GM19023 (cell line): ENCODE data around the gene MYO1H.

Source experiments
- ATAC-seq: cut with Tn5 transposase; IDR thresholded peaks from one replicate; pipeline ENCODE4 v1.9.1; 2021; ENCODE audit warnings: mild to moderate bottlenecking, moderate library complexity; ENCODE audit not compliant: unreplicated experiment

The MYO1H gene

DNA sequence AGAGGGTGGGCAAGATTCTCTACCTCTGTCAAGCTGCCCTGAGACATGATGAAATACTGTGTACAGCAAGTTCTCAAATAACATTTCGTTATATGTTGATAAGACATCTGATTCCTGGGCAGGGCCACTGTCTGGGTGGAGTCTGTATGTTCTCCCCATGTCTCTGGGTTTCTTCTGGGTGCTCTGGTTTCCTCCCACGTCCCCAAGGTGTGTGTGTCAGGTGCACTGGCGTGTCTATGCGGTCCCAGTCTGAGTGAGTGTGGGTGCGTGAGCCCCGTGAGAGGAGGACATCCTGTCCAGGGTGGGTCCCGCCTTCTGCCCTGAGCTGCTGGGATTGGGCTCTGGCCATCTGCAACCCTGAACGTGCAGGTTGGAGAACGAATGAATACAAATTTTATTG is 99.8 kb downstream of the MYO1H start:
- ATAC-seq, result no peak

GRCh38 chr12:109448272-109448671 is 100.6 kb downstream of the MYO1H start:
- ATAC-seq, result no peak

- no peak for ATAC-seq
These were observed 101.1 kb downstream of the MYO1H start for GRCh38 chr12:109448707-109449390.

GRCh38 chr12:109449845-109450532 is 102.3 kb downstream of the MYO1H start:
- ATAC-seq, result no peak

DNA sequence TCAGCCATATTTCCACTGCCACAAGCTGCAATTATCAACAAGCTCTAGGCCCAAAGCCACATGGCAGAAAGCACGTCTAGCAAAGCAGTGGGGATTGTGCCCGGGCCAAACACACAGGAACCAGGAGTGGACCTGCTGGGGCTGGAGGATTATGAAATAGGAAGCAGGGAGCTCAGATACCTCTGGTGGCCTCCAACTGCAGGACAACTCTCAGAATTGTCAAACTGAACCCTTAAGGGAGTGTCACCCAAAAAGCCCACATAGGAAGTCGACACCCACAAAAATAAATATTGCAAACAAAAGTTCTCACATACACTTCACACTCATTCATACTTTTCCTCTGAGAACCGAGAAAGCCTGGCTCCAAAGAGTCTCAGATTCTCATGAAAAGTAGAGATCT is 103.3 kb downstream of the MYO1H start:
- ATAC-seq, result no peak

- no peak for ATAC-seq
These were observed 103.7 kb downstream of the MYO1H start for GRCh38 chr12:109451400-109451799.

DNA sequence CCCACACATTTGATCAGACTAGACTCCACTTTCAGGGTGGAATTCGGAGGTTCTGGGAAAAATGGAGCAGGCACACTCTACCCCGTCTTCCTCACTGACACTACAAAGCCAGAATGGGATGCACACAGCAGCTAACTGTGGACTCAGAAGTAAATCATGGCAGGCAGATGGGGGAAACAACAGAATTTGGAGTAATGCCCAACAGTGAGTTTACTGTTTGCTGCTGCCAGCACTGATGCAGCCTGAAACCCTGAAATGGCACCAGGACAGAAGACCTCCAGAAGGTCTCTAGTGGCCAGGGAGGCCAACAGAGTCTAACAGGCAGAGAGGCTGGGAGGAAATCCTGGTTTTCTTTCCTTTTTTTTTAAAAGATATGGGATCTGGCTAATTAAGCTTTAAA is 104.8 kb downstream of the MYO1H start:
- ATAC-seq, result no peak

- ATAC-seq, result no peak
These were observed 108.0 kb downstream of the MYO1H start for GRCh38 chr12:109455706-109456105.

DNA sequence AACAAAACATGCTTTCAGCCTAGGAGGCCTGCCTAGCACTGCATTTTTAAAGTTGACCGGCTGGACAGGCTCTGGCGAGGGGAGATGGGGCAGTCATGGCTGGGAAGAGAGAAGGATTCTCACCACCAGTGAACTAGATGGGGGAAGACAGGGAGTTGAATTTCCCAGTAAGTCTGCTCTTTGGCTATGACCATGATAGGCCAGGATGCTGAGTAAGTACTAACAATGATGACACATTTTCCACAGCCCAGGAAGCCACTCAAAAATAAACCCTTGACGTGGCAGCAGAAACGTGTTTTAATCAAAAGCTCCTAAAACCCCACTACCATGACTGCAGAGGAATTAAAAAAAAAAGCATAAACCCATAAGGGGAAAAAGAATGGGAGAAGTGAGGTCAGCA is 110.4 kb downstream of the MYO1H start:
- no peak for ATAC-seq

DNA sequence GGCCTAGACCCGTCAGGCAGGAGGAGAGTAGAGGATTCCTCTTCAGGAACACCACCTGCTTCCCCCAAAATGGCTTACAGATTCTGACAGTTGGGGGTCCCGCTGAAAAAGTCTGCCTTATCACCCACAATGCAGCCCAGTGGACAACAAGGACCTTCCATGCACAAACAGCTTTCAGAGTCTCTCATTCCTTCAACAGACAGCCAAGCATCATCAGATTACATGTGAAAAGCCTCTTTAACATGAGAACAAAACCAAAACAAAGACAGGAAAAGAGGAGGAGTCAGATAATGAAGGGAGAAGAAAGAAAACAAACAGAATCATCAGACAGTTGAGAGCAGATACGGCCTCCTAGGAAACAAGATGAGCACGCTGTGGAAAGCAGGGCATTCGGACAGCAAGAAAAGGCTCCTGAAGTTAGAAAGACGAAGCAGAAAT is 111.1 kb downstream of the MYO1H start:
- no peak for ATAC-seq

GRCh38 chr12:109459247-109459646 is 111.5 kb downstream of the MYO1H start:
- ATAC-seq, result no peak

DNA sequence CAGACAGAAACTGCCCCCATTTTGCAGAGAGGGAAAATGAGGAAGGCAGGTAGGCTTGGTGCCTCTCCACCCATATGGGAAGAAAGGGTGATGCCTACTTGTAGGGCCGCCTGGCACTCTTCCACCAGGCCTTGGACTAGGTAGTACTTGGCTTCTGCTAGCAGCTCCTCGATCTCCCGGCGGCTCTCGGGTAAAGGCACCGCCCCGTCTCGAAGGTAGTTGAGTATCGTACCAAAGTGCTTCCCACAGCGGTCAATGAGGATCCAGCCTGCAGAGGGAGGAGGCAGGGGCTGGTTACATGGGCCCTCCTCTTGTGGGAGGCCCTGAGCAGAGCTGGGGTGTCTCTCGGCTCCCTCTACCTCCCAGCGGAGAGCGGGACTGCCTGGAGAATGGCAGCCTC is 112.8 kb downstream of the MYO1H start:
- ATAC-seq, result no peak

DNA sequence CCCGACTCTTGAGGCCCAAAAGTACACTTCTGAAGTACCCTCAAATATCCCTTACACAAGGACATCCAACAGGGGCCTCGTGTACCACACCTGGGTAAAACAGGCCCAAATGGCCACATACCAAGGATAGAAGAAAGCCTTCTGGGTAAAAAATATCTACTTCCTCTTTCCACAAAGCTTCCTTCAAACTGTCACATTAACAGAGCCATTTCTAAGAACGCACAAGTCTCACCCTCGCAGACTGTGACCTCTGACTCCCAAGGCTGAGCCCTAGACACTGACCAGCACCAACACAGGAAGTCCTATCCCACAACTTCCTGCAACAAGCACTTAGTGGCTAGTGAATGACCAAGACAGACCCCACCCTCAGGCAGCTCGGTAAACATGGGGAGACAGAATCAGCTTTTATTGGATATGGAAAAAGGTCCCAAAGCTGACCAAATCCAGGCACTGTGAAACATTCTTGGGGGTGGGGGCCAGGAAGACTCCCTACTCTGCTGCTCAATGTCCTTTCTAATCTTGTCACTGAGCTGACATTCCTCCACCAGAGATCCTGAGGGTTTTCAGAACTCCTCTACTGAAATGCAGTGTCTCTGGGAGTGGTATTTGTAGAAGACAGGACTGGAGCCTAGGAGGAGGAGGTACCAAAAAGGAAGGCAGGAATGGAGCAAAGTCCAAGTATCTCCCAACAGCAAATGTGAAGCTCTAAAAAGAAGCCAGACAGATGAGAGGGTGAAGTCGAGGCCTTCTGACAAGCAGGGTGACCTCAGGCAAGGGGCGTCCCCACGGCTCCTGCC is 113.5 kb downstream of the MYO1H start:
- ATAC-seq, result no peak

DNA sequence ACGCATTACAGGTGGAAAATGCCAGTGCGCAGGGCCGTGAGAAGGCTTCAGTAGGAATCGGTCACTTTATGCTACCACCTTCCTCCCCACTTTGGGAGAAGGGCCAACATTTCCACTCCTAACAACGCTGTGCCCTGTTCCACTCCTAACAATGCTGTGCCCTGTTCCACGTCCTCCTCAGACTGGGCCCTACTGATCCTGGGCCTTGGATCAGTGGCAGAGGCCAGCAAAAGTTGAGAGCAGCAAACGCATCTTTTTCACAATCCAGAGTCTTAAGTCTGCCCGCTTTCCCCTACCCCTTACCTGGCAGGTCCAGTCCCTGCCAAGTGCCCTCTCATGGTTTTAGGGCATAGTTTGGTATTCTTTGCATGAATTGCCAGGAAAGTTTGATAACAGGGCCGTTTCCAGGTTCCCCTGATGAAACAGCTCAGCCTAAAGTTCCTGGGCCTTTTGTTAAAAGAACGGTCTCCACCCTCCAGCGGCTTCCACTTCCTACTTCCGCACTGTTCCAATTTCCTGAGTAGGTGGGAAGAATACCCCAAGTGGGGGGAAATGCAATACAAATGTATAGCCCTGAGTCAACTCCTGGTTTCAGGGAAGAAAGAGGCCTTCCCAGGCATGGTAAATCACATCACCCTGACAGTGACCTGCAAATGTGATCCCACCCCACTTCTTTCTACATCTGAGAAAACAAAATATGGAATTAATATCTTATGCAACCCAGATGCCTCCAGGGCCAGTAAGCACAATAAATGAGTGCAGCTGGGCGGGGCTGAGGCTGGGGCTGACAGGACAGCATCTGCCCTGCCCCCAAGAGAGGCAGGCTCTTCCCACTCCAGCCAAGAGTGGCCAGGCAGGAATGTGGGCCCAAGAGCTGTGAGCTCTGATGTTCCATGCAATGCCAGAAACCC is 114.4 kb downstream of the MYO1H start:
- no peak for ATAC-seq

DNA sequence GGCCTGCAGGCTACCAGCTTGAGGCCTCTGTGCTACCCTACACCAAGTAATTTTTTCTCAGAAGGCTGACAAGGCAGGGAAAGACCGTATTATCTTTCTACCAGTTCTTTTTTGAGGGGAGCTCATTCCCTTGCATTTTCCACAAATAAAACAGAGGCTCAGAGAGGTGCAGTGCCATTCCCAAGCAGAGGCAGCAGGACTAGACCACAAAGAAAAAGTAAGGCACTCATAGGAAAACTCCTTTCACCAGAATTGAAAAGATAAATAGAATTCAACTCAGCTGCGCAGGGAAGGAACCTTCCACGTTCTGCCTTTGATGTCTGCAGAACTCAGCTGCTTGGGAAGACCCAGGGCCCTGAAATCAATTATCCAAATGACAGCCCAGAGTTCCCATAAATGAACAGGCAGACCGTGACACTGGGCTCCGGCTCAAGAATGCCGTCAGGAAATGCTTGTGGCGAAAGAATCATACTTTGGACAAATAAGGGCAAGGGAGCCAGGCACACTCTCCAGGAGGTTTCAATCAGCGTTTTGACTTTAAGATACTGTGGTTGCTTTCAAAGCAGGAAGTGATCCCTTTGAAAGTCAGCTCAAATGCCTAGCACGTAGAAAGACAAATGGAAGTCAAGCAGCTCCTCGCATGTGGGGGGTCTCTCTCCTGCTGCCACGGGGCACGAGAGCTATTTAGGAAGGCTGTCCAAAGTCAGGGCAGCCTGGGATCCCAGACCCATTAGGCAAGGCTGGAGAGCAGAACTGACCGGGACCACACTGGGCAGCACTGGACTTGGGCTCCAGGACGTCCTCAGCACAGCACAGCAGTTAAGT is 115.4 kb downstream of the MYO1H start:
- ATAC-seq, result no peak

GRCh38 chr12:109463756-109464155 is 116.1 kb downstream of the MYO1H start:
- no peak for ATAC-seq

DNA sequence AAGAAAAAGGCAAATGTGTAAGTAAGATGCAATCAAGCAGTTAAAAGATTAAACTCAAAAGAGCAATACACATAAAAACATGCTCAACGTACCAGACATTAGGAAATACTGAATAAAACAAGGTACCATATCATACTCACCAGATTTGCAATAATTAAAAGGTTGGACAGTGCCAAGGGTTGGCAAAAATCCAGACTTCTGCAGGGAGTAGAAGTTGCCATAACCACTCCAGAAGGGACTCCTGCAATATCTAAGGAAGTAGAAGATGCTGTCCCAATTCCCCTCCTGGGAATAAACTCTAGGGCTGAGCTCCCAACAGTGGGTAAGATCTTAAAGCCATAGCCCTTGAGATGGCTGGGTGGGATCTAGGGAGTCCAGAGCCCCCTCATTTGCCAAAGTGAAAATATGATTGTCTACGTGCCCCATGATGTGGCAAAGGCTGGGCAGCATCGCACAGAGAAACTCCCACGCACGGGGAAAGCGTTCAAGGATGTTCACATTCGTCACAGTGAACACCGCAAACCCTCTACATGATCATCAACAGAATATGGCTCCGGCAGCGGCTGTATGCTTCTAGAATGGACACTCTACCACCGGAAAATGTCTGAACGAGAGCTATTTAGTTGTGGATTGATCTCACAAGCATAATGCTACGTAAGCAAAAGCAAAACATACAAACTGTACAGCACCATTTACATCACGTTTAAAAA is 117.1 kb downstream of the MYO1H start:
- ATAC-seq, result no peak

- no peak for ATAC-seq
These were observed 118.6 kb downstream of the MYO1H start for GRCh38 chr12:109466305-109466704.

GRCh38 chr12:109466821-109467220 is 119.1 kb downstream of the MYO1H start:
- no peak for ATAC-seq
